ENCODE results near the gene LRP2BP.

The LRP2BP gene

GRCh38 chr4:185395238-185395955 lies at the start of gene LRP2BP:
LRP2BP (minus strand) TSS chr4:185395924; CDS start chr4:185378186, 17,738 bp downstream.
- DNase-seq, result no peak

DNA sequence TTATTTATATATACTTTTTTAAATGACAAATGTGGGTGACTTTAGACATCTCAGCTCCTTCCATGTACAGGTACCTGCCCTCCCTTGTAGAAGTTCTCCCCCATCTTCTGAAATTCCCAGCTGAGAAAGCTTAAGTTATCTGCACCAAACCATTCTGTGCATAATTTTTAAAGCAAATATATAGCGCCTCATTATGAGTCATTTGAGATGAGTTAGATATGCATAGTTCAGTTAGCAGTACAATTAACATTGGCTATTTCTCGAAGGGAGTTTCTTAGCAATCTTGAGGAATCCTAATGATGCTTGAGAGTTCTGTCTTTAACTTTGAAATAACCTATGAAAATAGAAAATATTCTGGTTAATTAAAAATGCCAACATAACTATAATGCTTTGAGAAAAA lies 49.5 kb upstream of the LRP2BP start:
- DNase-seq, result no peak

DNA sequence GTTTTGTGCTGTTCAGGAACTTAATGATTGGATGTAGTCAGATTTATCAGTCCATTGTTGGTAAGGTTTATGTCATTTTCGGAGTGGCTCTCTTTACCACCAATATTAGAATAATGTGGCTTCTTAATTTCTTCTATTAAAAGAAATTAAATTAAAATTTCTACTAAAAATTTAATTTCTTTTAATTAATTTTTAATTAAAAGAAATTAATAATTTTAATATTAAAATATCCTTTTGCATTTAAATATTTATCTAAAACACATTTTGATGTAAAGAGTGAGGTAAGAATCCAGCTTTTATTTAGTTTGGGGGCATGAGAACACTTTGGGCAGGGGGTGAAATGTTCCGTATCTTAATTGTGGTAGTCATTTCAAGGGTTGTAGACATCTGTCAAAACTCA lies 45.8 kb upstream of the LRP2BP start:
- no peak for DNase-seq

- no peak for DNase-seq
These were observed 42.1 kb upstream of the LRP2BP start for GRCh38 chr4:185437809-185438208.

GRCh38 chr4:185435466-185435865 lies 39.7 kb upstream of the LRP2BP start:
- no peak for DNase-seq

GRCh38 chr4:185429660-185430059 lies 33.9 kb upstream of the LRP2BP start:
- DNase-seq, result no peak

DNA sequence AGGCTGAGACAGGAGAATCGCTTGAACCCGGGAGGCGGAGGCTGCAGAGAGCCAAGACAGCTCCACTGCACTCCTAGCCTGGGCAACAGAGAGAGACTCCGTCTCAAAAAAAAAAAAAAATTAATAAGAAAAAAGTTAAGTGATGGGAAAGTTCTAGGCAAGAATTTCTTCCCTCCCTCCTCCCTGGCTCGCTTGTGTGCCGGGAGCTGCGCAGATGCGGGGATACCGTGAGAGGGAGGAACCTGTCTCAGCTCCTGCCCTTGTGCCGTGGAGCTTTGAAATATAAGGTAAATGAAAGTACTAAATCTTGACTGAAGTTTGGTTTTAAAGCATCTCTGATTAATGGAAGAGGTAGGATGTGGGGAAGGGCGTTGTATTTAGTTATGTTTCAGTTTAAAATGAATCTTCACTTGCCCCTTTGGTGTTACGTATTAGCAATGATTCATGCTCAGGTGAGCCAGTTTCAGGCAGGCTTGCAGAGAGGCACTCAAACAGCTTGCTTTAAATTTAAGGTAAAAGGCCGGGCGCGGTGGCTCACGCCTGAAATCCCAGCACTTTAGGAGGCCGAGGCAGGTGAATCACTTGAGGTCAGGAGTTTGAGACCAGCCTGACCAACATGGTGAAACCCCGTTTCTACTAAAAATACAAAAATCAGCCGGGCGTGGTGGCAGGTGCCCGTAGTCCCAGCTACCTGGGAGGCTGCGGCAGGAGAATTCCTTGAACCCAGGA lies 31.4 kb upstream of the LRP2BP start:
- DNase-seq, result no peak

DNA sequence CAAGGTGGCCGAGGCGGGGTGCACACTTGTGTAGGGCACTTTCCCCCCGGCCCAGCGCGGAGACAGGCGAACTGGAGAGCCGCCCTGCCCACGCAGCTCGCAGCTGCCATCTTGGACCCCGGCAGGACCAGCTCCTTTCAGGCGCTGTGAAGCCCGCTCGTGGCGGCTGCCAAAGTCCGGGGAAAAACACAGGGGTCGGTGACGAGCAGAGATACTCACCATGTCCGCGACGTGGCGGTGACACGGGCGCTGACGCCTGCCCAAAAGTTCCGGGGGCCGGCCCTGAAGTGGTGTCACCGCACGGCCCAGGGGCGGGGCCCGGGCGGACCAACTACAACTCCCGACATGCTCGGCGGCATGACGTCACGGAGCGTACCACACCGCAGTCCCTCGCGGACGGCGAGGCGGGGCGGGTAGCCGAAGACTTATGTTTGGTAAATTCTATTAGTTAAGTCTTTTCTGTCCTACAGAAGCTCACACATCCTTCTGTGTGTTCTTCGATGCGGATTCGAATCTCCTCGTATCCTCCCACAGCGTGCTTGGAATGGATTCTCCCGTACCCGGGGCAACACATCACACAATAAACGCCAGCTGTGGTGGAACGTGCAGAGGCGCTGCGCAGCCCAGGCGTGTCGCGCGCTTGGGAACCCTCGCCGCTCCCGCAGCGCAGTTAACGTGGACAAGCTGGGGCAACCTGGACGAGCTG lies 30.1 kb upstream of the LRP2BP start, which contains the start of gene UFSP2:
UFSP2 (minus strand) TSS at position 318 of the 706 bp plus-strand sequence; CDS start at position 222, 96 bp downstream.
- peak; percentile 96 for DNase-seq

- no peak for DNase-seq
These were observed 29.4 kb upstream of the LRP2BP start for GRCh38 chr4:185424905-185425646.

DNA sequence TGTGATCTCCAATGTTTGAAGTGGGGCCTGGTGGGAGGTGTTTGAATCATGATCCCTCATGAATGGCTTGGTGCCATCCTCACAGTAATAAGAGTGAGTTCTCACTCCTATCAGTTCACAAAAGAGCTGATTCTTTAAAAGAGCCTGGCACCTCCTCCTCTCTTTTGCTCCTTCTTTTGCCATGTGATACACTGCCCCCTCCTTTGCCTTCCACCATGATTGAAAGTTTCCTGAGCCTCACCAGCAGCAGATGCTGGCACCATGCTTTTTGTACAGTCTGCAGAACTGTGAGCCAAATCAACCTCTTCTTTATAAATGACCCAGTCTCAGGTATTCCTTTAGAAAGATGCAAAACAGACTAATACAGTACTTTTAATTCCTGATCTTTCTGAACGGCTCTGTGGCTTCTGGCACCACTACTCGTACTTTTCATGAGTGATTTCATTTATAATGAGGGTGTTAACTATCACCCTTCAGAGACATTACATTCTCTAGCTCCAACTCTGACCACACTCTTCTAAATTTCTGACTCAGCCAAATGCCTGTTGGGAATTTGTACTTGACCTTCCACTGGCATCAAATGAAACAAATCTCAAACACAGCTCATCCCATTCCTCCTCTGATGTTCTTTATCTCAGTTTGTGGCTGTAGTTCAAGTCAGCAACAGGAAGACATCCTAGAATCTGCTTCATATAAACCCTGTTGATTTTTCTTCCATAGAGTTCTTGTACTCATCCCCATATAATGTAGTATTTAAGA lies 25.8 kb upstream of the LRP2BP start:
- DNase-seq, result no peak

GRCh38 chr4:185416955-185417354 lies 21.2 kb upstream of the LRP2BP start:
- no peak for DNase-seq

- DNase-seq, result no peak
These were observed 16.7 kb upstream of the LRP2BP start for GRCh38 chr4:185412412-185412811.

- no peak for DNase-seq
These were observed 16.1 kb upstream of the LRP2BP start for GRCh38 chr4:185411849-185412248.

GRCh38 chr4:185408432-185408831 lies 12.7 kb upstream of the LRP2BP start:
- DNase-seq, result no peak

- DNase-seq, result no peak
These were observed 9.7 kb upstream of the LRP2BP start for GRCh38 chr4:185405296-185405999.

GRCh38 chr4:185404031-185404430 lies 8.3 kb upstream of the LRP2BP start:
- DNase-seq, result no peak

DNA sequence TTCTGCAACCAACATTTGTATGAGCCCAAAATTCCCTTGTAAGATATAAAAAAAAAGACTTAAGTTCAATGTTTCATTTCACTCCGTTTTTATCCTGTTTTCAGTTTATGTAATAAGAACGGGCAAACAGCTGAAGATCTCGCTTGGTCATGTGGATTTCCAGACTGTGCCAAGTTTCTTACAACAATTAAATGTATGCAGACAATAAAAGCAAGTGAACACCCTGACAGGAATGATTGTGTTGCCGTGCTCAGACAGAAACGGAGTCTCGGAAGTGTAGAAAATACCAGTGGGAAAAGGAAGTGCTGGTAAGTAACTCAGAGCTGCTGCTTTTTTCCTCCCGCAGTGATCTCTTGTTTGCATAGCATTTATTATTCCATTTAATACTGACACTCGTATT lies 3.7 kb upstream of the LRP2BP start:
- no peak for DNase-seq

DNA sequence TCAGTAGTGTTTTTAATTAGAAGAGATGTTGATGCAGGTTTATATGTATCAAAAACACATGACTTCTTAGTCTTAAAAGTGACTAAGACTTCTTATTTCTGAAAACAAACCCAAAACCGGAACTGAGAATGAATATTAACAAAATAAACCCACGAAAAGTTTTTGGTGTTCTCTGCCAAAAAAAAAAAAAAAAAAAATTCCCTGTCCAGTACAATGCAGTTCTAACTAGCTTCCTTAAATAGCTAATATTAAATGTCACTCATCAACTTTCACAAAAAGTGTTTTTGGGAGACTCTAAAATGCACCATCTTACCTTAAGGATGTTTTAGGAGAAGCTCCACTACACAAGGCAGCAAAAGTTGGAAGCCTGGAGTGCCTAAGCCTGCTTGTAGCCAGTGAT lies 2.9 kb upstream of the LRP2BP start:
- DNase-seq, result no peak

- peak; percentile 63 for DNase-seq
These were observed 1.1 kb upstream of the LRP2BP start, which contains the start of gene ANKRD37 for GRCh38 chr4:185396724-185397385. ANKRD37 (plus strand) TSS chr4:185396841; CDS start chr4:185396924, 83 bp downstream.

- DNase-seq, result peak; percentile 99
These were observed 416 bp upstream of the LRP2BP start for GRCh38 chr4:185395956-185396723.
